Measurements from ENCODE around the gene BEND3. TPM values are rescaled to one million over a fixed set of nuclear protein-coding genes. Genes with fewer than 3 reads are reported as not detected.
A peak's percentile ranks its signal among the peaks of the same experiment; 100 is the strongest.

BEND3 gene
- total RNA-seq, 2 experiments from 2014 or later = 3.3 to 4.7 TPM

DNA sequence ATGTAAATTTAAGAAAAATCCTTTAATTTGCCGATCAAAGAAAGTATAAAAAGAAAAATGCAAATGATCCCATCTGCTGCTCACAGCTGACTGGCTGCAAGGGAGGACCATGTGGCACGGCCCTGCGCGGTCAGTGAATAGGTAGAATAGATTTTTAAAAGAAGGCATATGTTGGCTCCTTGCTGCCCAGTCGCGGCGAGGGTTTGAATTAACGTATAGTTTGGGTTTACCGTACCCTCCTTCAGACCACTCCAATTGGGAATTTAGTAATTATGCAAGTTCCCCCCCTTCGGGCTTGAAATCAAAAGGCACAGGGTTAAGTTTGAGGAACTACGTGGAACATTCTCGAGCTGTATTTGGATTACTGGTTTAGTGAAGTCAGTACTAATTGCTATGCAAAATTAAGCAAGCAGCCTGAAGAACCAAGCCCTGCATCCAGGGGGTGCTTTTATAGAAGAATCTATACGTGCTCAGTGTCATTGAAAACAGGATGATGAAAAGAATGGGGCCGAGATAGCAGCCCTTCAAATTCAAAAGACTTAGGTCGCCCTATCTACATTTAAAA, 1.1 kb upstream of the BEND3 start:
- CTCF ChIA-PET = interaction anchor here (0.7 to 4.2 kb wide), 9 partner anchors 8 to 732 kb away, joined by 3 to 59 read pairs (median 3); partner anchors contain the start of gene MTRES1
- no peak for ATAC-seq
- Mint-ChIP-seq H3K9me3 (ENCODE audit: low read depth) (no peaks in the 10 kb centered on the region), H3K27ac (peak overlapping the region; percentile 54), H3K4me1 (peaks cover 20% of the 10 kb centered on the region), H3K4me3 (peak overlapping the region; percentile 70), H3K36me3 (no peaks in the 10 kb centered on the region), H3K27me3 (peaks cover 18% of the 10 kb centered on the region)
- DNase-seq = peak; percentile 55

DNA sequence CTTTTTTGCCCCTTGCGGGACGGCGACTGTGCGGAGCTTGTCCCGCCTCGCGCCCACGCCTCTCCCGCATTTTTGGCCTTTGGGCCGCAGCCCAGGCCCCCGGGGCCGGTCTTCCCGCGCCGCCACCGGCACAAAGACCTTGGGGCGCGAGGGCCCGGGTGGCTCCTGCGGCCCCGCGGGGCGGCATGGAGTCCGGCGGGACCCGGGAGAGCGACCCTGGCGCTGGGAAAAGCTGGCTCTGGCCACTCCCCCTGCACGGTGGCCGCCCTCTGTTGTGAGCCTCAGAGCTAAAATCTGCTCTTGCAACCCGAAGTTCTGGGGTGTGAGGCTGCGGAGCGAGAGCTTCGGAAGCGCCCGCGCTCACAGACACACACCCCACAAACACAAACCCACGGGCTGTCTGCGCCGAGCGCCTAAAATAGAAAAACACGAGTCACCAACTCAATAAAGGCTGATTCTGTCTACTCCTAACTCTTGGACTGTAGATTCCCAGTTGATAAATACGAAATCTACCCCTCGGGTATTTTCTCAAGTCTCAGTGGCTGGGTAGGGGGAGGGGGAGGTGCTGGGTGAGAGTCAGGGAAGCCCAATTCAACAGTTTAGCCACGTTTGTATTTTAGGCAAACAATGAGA, 496 bp upstream of the BEND3 start:
- H3K4me3 Mint-ChIP-seq = peak overlapping the region; percentile 70
- peak overlapping the region; percentile 54 for H3K27ac Mint-ChIP-seq
- peaks cover 18% of the 10 kb centered on the region for H3K27me3 Mint-ChIP-seq
- CTCF ChIA-PET = interaction anchor here (0.7 to 4.2 kb wide), 9 partner anchors 9 to 733 kb away, joined by 3 to 59 read pairs (median 3); partner anchors contain the start of gene MTRES1
- H3K9me3 Mint-ChIP-seq (ENCODE audit: low read depth) = no peaks in the 10 kb centered on the region
- ATAC-seq (peak; percentile 11), DNase-seq (peak; percentile 43)
- H3K36me3 Mint-ChIP-seq = no peaks in the 10 kb centered on the region
- peaks cover 20% of the 10 kb centered on the region for H3K4me1 Mint-ChIP-seq

DNA sequence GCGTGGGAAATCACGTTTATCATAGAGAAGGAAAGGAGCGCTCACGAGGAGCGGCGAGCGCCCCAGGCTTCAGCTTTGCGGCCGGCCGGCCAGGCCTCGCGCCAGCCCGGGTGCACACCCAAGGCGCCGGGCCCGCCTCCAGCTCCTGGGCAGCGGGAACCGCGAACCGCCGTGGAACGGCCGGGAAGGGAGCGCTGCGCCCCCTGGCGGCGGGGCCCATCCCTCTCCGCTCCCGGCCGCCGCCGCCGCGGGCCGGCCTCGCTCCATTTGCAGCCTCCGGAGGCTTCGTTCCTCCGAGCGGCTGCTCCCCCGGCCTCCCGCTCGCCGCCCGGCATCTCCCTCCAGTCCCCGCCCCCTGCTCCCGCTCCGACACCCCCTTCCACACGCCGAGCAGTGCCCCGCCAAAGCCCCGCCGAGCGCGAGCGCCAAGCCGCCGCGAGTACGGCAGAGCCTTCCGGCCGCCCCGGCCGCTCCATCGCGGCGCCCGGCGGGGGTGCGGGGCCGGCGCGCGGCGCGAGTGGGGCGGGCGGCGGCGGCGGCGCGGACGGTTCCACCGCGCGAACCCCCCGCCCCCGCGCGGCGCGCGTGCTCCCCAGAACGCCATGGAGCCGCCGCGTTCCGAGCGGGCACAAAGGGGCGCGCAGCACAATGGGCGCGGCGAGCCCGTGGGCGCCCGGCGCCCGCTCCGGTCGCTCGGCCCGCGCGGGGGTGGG, 946 bp downstream of the BEND3 start:
- CTCF ChIA-PET = interaction anchor here (0.6 to 4.2 kb wide), 25 partner anchors 9 to 789 kb away, joined by 3 to 59 read pairs (median 4); partner anchors contain the start of genes ATG5 and MTRES1
- H3K4me1 Mint-ChIP-seq = peaks cover 23% of the 10 kb centered on the region
- peak; percentile 79 for ATAC-seq
- H3K9me3 Mint-ChIP-seq (ENCODE audit: low read depth) = no peaks in the 10 kb centered on the region
- peak overlapping the region; percentile 51 for H3K27ac Mint-ChIP-seq
- peak overlapping the region; percentile 68 for H3K4me3 Mint-ChIP-seq
- DNase-seq = peak; percentile 76
- H3K36me3 Mint-ChIP-seq = peaks cover 1% of the 10 kb centered on the region
- H3K27me3 Mint-ChIP-seq = peaks cover 18% of the 10 kb centered on the region

DNA sequence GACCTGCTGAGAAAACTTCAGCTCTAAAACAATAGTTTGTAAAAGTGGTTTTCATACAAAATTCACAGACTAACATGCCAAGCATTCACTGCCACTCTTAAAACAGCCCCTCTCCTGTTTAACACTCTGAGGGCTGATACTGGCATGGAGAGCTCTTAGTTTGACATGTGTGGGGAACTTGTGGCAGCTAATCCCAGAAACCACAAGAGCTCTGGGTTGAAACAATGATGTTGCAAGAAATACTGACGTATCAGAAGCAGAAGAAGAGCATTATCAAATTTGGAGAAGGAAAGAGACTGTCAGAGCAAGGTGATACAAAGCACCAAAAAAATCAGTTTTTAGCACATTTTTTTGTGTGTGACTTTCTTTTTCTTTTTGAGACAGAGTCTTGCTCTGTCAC, 5.1 kb downstream of the BEND3 start:
- CTCF ChIA-PET = no interaction called here
- no peak for ATAC-seq

DNA sequence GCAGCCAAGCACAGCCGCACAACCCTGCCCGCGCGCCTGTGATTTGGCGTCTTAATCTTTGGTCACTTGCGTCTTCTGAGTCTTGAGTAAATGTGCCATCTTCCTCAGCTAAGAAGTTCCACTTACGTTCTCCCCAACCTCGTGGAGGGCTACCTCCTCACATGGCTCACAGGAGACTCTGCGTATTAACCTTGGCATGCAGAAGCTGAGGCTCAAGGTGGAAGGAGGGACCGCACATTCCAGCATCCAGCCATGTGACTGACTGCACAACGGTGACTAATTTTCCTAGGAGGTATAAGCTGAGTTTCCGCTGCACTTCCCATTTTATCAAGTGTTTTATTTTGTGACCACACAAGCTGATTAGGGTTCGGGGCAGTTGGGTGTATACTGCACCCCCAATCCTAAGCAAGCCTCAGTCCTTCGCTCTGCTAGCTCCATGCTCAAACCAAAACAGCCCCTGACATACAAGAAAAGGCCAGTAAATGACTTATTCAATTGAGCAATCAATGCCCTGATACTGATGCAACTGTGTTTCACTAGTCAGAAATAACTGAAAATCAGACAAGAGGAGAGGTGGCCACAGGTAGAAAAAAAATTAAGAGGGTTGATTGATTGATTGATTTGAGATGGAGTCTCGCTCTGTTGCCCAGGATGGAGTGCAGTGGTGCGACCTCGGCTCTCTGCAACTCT, 7.0 kb downstream of the BEND3 start:
- Mint-ChIP-seq H3K4me3 (no peak overlapping the region), H3K4me1 (peaks cover 4% of the 10 kb centered on the region), H3K27ac (no peak overlapping the region), H3K9me3 (ENCODE audit: low read depth) (no peaks in the 10 kb centered on the region), H3K36me3 (peaks cover 1% of the 10 kb centered on the region), H3K27me3 (no peaks in the 10 kb centered on the region)
- no peak for DNase-seq
- no peak for ATAC-seq
- CTCF ChIA-PET = interaction anchor here (0.9 kb wide), 1 partner anchor 96 kb away, joined by 3 read pairs; no protein-coding TSS in a partner anchor

More for the DNA sequence above, 5.1 kb downstream of the BEND3 start:
- no peaks in the 10 kb centered on the region for H3K9me3 Mint-ChIP-seq (ENCODE audit: low read depth)
- no peak for DNase-seq
- no peaks in the 10 kb centered on the region for H3K27me3 Mint-ChIP-seq
- peaks cover 1% of the 10 kb centered on the region for H3K36me3 Mint-ChIP-seq
- H3K27ac Mint-ChIP-seq = no peak overlapping the region
- no peak overlapping the region for H3K4me3 Mint-ChIP-seq
- peaks cover 10% of the 10 kb centered on the region for H3K4me1 Mint-ChIP-seq

DNA sequence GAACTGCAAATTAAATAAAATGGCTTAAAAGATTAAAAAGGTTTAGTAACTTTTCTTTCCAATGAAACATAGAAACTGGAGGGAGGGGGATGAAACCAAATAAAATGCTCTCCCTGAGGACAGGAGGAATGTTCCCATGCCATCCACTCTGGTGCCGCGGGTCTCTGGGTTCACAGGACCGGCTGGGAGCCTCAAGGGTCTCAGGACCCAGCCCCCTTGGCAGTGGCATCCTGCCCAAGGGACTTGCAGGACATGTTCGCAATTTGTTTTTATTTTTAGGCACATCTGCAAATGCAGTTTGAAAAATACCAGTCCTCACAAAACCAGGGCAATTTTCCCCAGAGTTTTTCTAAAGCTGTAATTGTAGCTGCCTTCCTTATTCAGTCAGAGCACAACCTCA, 7.5 kb downstream of the BEND3 start:
- no peak overlapping the region for H3K27ac Mint-ChIP-seq
- H3K4me1 Mint-ChIP-seq = peaks cover 3% of the 10 kb centered on the region
- ATAC-seq = no peak
- no peak for DNase-seq
- peaks cover 1% of the 10 kb centered on the region for H3K36me3 Mint-ChIP-seq
- no peaks in the 10 kb centered on the region for H3K9me3 Mint-ChIP-seq (ENCODE audit: low read depth)
- H3K27me3 Mint-ChIP-seq = no peaks in the 10 kb centered on the region
- H3K4me3 Mint-ChIP-seq = no peak overlapping the region
- CTCF ChIA-PET = interaction anchor here (0.9 kb wide), 1 partner anchor 96 kb away, joined by 3 read pairs; no protein-coding TSS in a partner anchor

DNA sequence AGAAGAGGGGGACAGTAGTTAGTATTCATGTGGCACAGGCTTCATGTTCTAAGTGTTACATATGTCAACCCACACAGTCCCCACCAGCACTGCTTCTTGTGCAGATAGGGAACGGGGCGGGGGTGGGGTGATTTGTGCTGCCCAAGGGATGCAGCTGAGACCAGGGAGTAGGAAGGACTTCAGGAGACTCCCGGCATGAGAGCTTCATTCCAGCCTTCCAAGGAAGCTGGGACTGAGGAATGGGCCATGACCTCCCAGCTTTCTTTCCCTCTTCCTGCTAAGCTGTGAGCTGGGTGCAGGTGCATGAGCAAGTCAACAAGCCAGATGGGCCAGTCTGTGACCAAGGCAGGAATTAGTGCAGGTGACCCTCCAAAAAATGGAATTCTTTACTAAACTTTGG, 9.2 kb downstream of the BEND3 start:
- Mint-ChIP-seq H3K9me3 (ENCODE audit: low read depth) (no peaks in the 10 kb centered on the region), H3K27ac (no peak overlapping the region), H3K36me3 (peaks cover 1% of the 10 kb centered on the region), H3K4me3 (no peak overlapping the region), H3K4me1 (peaks cover 3% of the 10 kb centered on the region), H3K27me3 (no peaks in the 10 kb centered on the region)
- no peak for ATAC-seq
- CTCF ChIA-PET = interaction anchor here (1.1 kb wide), 1 partner anchor 10 kb away, joined by 4 read pairs; the partner anchor contains the start of gene BEND3
- DNase-seq = no peak

DNA sequence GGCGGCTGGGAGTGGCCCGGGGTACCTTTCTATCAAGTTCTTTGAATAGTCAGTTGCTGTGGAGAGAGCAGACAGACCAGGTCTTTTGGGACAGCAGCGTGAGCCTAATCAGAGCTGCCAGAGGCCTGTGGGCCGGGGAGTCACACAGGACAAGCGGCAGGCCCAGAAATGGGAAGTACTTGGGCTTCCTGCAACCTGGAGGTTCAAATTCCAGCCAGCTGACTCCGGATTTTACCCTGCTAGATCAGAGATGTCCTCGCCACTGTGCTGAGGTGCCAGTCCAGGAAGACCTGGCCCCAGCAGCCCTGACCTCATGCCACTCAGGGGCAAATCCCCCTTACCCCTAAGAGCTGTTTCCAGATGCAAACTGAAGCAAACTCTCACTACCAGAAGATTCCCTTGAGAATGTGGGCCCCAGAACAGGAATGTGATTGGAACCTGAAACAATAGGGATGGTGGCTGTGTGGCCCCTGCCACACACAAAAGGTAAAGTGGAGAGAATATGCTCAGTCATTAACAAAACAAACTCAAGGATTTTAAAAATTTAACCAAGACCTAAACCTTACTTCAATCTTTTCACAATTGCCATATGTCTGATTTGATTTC, 9.7 kb downstream of the BEND3 start:
- Mint-ChIP-seq H3K4me1 (peaks cover 3% of the 10 kb centered on the region), H3K4me3 (no peak overlapping the region), H3K27me3 (no peaks in the 10 kb centered on the region), H3K36me3 (peaks cover 1% of the 10 kb centered on the region), H3K9me3 (ENCODE audit: low read depth) (no peaks in the 10 kb centered on the region), H3K27ac (no peak overlapping the region)
- ATAC-seq = no peak
- no peak for DNase-seq
- CTCF ChIA-PET = no interaction called here

DNA sequence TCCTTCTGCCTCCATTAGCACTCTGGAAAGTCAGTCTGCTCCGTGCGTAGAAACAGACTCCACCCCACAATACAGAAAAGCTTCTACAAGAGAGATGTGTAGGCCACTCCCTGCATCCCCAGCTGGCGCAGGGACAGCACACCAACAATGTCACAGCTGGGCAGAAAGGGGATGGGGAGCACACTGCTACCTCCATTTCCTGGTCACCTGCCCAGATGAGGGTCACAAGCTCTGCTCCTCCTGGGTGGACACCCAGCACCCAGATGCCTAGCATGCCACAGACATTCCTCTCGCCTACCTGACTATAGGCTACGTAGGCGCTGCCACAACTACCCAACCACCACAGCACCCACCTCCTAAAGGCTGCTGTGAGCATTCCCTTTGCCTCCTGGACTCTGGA, 12.2 kb downstream of the BEND3 start:
- no peak overlapping the region for H3K27ac Mint-ChIP-seq
- no peak overlapping the region for H3K4me3 Mint-ChIP-seq
- H3K36me3 Mint-ChIP-seq = no peaks in the 10 kb centered on the region
- CTCF ChIA-PET = interaction anchor here (2.6 kb wide), 1 partner anchor 11 kb away, joined by 9 read pairs; no protein-coding TSS in a partner anchor
- peaks cover 1% of the 10 kb centered on the region for H3K4me1 Mint-ChIP-seq
- H3K9me3 Mint-ChIP-seq (ENCODE audit: low read depth) = no peaks in the 10 kb centered on the region
- no peaks in the 10 kb centered on the region for H3K27me3 Mint-ChIP-seq
- no peak for DNase-seq
- no peak for ATAC-seq

DNA sequence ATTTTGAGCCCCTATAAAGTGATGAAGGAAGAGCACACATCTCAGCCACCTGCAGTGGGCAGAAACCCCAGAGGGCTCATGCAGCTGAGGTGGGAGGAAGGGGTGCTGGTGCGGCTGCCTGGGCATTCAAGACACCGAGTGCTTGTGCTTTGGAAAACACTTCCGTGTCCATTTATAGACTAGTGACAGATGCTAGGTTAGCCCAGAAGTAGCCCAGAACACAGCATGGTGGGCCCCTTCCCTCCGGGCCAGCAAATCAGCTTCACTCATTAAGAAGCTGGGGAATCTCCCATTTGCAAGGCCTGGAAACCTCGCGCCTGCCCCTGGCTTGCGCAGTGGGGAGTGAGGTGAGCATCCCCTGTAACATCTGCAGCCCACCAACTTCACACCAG, 12.9 kb downstream of the BEND3 start:
- no peaks in the 10 kb centered on the region for H3K36me3 Mint-ChIP-seq
- no peak overlapping the region for H3K27ac Mint-ChIP-seq
- CTCF ChIA-PET = interaction anchor here (2.6 kb wide), 1 partner anchor 12 kb away, joined by 9 read pairs; no protein-coding TSS in a partner anchor
- no peaks in the 10 kb centered on the region for H3K27me3 Mint-ChIP-seq
- peaks cover 1% of the 10 kb centered on the region for H3K4me1 Mint-ChIP-seq
- no peak for ATAC-seq
- no peak for DNase-seq
- no peaks in the 10 kb centered on the region for H3K9me3 Mint-ChIP-seq (ENCODE audit: low read depth)
- no peak overlapping the region for H3K4me3 Mint-ChIP-seq

DNA sequence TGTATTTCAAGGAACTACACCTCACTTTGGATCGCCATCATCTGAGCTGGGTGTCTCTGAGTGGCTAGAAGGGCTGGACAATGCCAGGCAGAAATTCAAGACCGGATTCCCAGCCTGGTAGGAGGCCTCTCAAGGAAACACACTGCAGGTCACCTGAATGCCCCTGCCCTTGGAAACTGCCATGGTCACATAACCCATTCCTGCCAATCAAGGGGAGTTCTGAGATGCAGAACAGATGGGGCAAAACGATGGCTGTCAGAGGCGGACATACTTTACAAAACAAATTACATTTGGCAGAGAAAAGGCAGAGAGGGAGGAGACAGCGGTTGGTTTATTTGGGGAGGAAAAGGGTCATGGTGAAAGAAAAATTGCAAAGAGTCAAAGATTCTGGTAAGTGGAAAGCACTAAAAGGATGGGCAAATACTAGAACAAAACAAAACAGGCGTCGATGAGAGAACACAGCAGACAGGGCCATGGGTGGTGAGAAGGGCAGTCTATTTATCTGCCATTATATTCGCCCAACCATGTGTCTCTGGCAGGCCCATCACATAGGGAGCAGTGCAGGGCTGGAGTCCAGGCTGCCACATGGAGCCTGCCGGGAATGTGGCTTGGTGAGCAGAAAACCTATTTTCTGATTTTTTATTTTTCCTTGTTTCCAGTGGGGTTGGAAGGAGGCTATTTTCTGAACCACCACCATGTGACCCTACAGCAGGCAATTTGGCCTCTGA, 13.5 kb downstream of the BEND3 start:
- no peak overlapping the region for H3K4me3 Mint-ChIP-seq
- CTCF ChIA-PET = interaction anchor here (2.6 kb wide), 1 partner anchor 12 kb away, joined by 9 read pairs; no protein-coding TSS in a partner anchor
- DNase-seq (no peak), ATAC-seq (no peak)
- H3K27ac Mint-ChIP-seq = no peak overlapping the region
- no peaks in the 10 kb centered on the region for H3K27me3 Mint-ChIP-seq
- H3K9me3 Mint-ChIP-seq (ENCODE audit: low read depth) = no peaks in the 10 kb centered on the region
- no peaks in the 10 kb centered on the region for H3K36me3 Mint-ChIP-seq
- H3K4me1 Mint-ChIP-seq = peaks cover 1% of the 10 kb centered on the region

DNA sequence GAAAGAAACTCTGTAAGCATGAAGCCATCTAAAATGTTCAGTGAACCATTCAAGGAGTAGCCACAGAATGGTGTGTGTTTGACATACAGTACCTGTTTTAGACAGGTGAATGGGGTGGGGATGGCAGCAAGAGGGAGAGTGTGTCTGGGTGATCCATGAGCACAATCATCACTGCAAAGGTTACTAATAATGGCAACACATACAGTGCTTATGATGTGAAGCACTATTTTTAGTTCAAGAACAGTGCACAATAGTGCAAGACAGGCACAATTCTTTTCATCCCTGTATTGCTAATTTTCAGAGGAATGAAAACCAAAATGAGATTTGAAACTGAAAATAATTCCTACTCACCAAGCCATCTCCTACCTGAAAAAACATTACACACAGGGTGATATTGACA, 14.1 kb downstream of the BEND3 start:
- Mint-ChIP-seq H3K27me3 (no peaks in the 10 kb centered on the region), H3K27ac (no peak overlapping the region), H3K4me3 (no peak overlapping the region), H3K4me1 (peaks cover 1% of the 10 kb centered on the region), H3K9me3 (ENCODE audit: low read depth) (no peaks in the 10 kb centered on the region), H3K36me3 (no peaks in the 10 kb centered on the region)
- CTCF ChIA-PET = no interaction called here
- DNase-seq (no peak), ATAC-seq (no peak)

Data from activated CD8-positive, alpha-beta memory T cell treated with anti-CD3 and anti-CD28 coated beads, Interleukin-2, amount 10 ng/mL, durations not matched to agents 7 days and 5 days (primary cell).